Activated CD8-positive, alpha-beta T cell treated with anti-CD3 and anti-CD28 coated beads for 36 hours (primary cell): ENCODE results near the gene CRYL1. TPM values are rescaled to one million over a fixed set of nuclear protein-coding genes. Genes with fewer than 3 reads are reported as not detected.
A peak's percentile ranks its signal among the peaks of the same experiment; 100 is the strongest.

ENCODE experiments used
- ATAC-seq: fragments of 200-7000 bp; cut with Tn5 transposase; one replicate; pipeline ENCODE4 v1.10.0; 2021; ENCODE audit warnings: mild to moderate bottlenecking, moderate library complexity
- CTCF ChIA-PET: fragments of 350-600 bp; sonication (Branson Sonifier 250); formaldehyde crosslinking; loops from one replicate; lab custom pipeline; 2021; ENCODE audit warnings: antibody characterized with exemption; lab: Charles Lee
- POLR2A ChIA-PET: fragments of 350-600 bp; sonication (Branson Sonifier 250); formaldehyde crosslinking; loops from one replicate; lab custom pipeline; 2021; ENCODE audit warnings: antibody characterized with exemption; lab: Charles Lee
- DNase-seq: peaks from one replicate; pipeline ENCODE4 v3.0.0-alpha.2; 2020
- H3K27ac Mint-ChIP-seq: one replicate; pipeline ENCODE4 v1.8.0; 2021; ENCODE audit warnings: mild to moderate bottlenecking, mixed read lengths
- H3K27me3 Mint-ChIP-seq: one replicate; pipeline ENCODE4 v1.8.0; 2021; ENCODE audit warnings: mixed read lengths
- H3K36me3 Mint-ChIP-seq: one replicate; pipeline ENCODE4 v1.8.0; 2021; ENCODE audit warnings: low read depth, mixed read lengths
- H3K4me1 Mint-ChIP-seq: one replicate; pipeline ENCODE4 v1.8.0; 2021; ENCODE audit warnings: low read depth, mixed read lengths
- H3K4me3 Mint-ChIP-seq: one replicate; pipeline ENCODE4 v1.8.0; 2021; ENCODE audit warnings: mild to moderate bottlenecking, moderate library complexity, mixed read lengths
- H3K9me3 Mint-ChIP-seq: one replicate; pipeline ENCODE4 v1.8.0; 2021; ENCODE audit warnings: mixed read lengths
- intact Hi-C: fragments of 100-400 bp; cut with micrococcal nuclease; formaldehyde crosslinking; loops from one replicate; pipeline ENCODE4 v1.10.0; 2022
- total RNA-seq, 2 experiments: library from RNA; stranded (reverse); gene quantifications; one replicate each; pipeline ENCODE4 v1.2.3, GENCODE V29; 2021
- TF ChIP-seq, protein P1 (sequence below): fragments of 200-600 bp; IDR thresholded peaks from one replicate; pipeline ENCODE4 v1.8.0; 2022; ENCODE audit warnings: antibody characterized with exemption, mild to moderate bottlenecking

Gene CRYL1
- total RNA-seq, 2 experiments from 2014 or later, result 8.5 to 9.4 TPM

DNA sequence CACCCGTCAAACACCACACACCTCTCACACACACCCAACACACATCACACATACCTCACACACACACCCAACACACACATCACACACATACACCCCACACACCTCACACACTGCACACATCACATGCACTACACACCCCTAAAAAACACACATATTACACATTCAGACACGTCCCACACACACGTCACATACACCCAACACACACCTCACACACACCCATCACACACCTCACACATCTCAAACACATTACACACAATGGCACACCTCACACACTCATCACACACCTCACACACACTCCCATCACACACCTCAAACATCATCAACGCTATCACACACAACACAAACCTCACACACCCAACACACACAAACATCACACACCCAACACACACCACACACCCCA lies 133.1 kb downstream of the CRYL1 start:
- ChIA-PET POLR2A (no interaction called here), CTCF (no interaction called here)
- H3K27ac Mint-ChIP-seq, result no peak overlapping the region
- no peak for ATAC-seq
- no peaks in the 10 kb centered on the region for H3K36me3 Mint-ChIP-seq
- peaks cover 9% of the 10 kb centered on the region for H3K4me1 Mint-ChIP-seq
- intact Hi-C loops, result no loop called here
- H3K9me3 Mint-ChIP-seq, result no peaks in the 10 kb centered on the region
- DNase-seq, result no peak
- TF ChIP-seq, protein P1, sequence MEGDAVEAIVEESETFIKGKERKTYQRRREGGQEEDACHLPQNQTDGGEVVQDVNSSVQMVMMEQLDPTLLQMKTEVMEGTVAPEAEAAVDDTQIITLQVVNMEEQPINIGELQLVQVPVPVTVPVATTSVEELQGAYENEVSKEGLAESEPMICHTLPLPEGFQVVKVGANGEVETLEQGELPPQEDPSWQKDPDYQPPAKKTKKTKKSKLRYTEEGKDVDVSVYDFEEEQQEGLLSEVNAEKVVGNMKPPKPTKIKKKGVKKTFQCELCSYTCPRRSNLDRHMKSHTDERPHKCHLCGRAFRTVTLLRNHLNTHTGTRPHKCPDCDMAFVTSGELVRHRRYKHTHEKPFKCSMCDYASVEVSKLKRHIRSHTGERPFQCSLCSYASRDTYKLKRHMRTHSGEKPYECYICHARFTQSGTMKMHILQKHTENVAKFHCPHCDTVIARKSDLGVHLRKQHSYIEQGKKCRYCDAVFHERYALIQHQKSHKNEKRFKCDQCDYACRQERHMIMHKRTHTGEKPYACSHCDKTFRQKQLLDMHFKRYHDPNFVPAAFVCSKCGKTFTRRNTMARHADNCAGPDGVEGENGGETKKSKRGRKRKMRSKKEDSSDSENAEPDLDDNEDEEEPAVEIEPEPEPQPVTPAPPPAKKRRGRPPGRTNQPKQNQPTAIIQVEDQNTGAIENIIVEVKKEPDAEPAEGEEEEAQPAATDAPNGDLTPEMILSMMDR, result no peak
- no peaks in the 10 kb centered on the region for H3K27me3 Mint-ChIP-seq
- H3K4me3 Mint-ChIP-seq, result no peak overlapping the region

DNA sequence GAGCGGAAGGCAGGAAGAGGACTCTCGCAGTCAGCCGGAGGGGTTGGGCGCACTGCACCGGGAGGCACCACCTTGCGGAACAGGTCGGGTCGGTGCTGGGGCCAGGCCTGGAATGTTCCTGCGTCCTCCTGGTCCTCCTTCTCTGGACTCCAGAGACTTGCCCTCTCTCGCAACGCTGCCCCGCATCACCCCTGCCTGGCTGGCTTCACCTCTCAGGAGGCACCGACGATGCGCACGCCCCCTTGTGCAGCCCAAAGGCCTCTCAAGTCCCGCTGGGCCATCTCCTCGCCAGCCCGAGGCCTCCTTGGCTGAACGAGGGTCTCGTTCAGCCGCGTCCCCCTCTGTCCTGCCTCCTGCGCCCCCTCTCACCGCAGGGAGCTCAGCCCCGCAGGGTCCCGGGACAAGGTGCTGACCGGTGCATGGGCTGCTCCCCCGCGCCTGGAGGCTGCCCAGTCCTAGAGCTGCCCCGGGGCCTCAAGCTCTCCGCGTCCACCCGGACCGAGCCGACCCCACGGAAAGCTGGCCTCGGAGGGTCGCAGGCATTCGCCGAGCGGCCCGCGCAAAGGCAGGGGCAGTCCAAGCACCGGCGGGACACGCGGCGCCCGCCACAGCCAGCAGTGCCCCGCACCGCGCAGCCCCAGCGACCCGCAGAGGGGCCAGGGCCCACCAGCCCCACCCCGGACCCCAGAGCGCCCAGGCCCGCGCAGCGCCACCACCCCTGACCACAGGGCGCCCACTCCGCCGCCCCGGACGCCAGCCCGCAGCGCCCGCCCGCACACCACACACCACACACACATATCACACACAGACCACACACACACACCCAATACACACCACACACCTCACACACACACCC lies 133.8 kb downstream of the CRYL1 start:
- peak; percentile 9 for DNase-seq
- H3K27me3 Mint-ChIP-seq, result no peaks in the 10 kb centered on the region
- intact Hi-C loops, result no loop called here
- no peak overlapping the region for H3K4me3 Mint-ChIP-seq
- ChIA-PET POLR2A (no interaction called here), CTCF (no interaction called here)
- no peak overlapping the region for H3K27ac Mint-ChIP-seq
- peaks cover 12% of the 10 kb centered on the region for H3K4me1 Mint-ChIP-seq
- H3K9me3 Mint-ChIP-seq, result no peaks in the 10 kb centered on the region
- TF ChIP-seq, protein P1, result no peak
- peak; percentile 22 for ATAC-seq
- no peaks in the 10 kb centered on the region for H3K36me3 Mint-ChIP-seq

DNA sequence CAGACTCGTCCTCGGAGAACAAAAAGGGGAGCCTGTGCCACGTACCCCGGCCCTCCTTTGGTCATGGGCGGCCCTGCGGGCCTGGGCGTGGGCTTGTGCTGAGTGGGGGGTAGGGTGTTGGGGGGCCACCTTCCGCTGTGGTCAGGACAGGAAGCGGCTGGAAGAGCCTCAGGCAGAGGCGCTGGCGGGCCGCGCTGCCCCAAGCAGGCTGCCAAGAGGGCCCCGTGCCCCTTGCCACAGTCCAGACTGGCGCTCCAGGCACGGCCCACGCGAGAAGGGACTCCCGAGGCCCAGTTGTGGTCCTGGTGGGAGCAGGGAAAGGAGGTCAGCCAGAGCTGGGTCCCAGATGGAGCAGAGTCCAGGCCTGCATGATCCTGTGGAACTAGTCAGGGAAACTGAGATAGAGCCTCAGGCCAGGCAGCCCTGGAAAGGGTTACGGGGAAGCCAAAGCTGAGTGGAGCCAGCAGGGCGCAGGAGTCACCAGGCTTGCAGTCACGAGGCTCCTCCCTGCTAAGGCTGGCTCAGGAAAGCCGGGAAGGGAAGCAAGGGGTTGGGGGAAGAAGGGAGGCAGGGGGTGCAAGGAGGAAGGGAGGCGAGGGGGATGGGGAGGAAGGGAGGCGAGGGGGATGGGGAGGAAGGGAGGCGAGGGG lies 135.0 kb downstream of the CRYL1 start:
- no peak overlapping the region for H3K4me3 Mint-ChIP-seq
- ChIA-PET CTCF (no interaction called here), POLR2A (no interaction called here)
- intact Hi-C loops, result no loop called here
- H3K9me3 Mint-ChIP-seq, result peaks cover 1% of the 10 kb centered on the region
- peaks cover 12% of the 10 kb centered on the region for H3K4me1 Mint-ChIP-seq
- DNase-seq, result no peak
- H3K27ac Mint-ChIP-seq, result no peak overlapping the region
- no peaks in the 10 kb centered on the region for H3K27me3 Mint-ChIP-seq
- no peaks in the 10 kb centered on the region for H3K36me3 Mint-ChIP-seq
- ATAC-seq, result no peak
- TF ChIP-seq, protein P1, result no peak

DNA sequence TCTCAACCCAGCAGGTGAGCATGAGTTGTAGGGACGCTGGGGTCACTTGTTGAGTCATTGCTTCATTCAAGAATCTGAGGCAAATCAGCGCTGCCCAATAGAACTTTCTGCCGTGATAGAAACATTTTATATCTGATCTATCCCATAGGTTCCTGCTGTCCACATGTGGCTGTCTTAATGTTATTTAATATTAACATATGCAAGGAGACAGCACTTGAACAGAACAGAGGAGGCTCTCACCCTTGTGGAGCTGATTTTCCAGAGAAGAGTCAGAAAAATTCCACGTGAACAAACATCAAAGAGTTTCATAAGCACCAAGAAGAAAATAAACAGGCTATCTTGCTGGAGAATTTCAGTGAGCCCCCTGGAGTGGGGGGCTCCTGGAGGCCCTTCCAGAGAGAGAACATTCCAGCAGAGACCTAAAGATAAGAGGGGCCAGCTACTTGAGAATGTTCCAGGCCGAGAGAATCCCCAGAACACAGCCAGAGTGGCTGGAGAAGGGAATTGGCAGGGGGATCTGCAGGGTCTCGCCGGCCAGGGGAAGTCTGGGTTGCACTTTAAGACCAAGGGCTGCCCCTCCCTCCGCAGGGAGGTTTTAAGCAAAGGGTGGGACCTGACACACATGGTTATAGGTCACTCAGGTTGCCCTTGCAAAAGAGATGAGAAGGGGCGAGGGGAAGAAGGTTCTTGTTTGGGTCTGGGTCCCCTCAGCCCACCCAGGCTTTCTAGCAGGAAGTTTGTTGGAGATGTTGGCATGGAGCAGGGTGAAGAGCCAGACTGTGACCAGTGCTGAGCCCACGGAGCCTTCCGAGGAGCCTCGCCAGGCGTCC lies 135.7 kb downstream of the CRYL1 start:
- Mint-ChIP-seq H3K27me3 (no peaks in the 10 kb centered on the region), H3K4me1 (peaks cover 12% of the 10 kb centered on the region), H3K4me3 (no peak overlapping the region), H3K27ac (no peak overlapping the region), H3K9me3 (peaks cover 1% of the 10 kb centered on the region), H3K36me3 (no peaks in the 10 kb centered on the region)
- no peak for DNase-seq
- POLR2A ChIA-PET, result no interaction called here
- no peak for ATAC-seq
- intact Hi-C loops, result no loop called here
- CTCF ChIA-PET, result no interaction called here
- TF ChIP-seq, protein P1, result no peak
